ENCODE measurements around the gene C2CD5.
"Not testable (repeated sequence)": the region's sequence is repeated elsewhere in the genome, so short reads cannot be mapped to it uniquely, and the experiment has no call there.

C2CD5 gene

GRCh38 chr12:22536346-22536945 is 7.9 kb downstream of the C2CD5 start:
- no peak for DNase-seq

- DNase-seq: no peak
Observed at GRCh38 chr12:22535478-22535877, 8.9 kb downstream of the C2CD5 start.

GRCh38 chr12:22535038-22535437 is 9.3 kb downstream of the C2CD5 start:
- DNase-seq: no peak

GRCh38 chr12:22533155-22533554 is 11.2 kb downstream of the C2CD5 start:
- DNase-seq: no peak

- no peak for DNase-seq
Observed at GRCh38 chr12:22532317-22532716, 12.0 kb downstream of the C2CD5 start.

GRCh38 chr12:22531205-22531604 is 13.1 kb downstream of the C2CD5 start:
- no peak for DNase-seq

GRCh38 chr12:22529281-22530060 is 14.9 kb downstream of the C2CD5 start:
- DNase-seq: no peak

- DNase-seq: no peak
Observed at GRCh38 chr12:22527999-22528398, 16.3 kb downstream of the C2CD5 start.

GRCh38 chr12:22526836-22527235 is 17.5 kb downstream of the C2CD5 start:
- DNase-seq: no peak

GRCh38 chr12:22525426-22525825 is 18.9 kb downstream of the C2CD5 start:
- DNase-seq: no peak

- no peak for DNase-seq
Observed at GRCh38 chr12:22518998-22519397, 25.3 kb downstream of the C2CD5 start.

- no peak for DNase-seq
Observed at GRCh38 chr12:22518060-22518719, 26.2 kb downstream of the C2CD5 start.

- no peak for DNase-seq
Observed at GRCh38 chr12:22514875-22515274, 29.5 kb downstream of the C2CD5 start.

- DNase-seq: no peak
Observed at GRCh38 chr12:22505826-22506225, 38.5 kb downstream of the C2CD5 start.

- DNase-seq: no peak
Observed at GRCh38 chr12:22500100-22500499, 44.2 kb downstream of the C2CD5 start.

- no peak for DNase-seq
Observed at GRCh38 chr12:22499445-22499844, 44.9 kb downstream of the C2CD5 start.

GRCh38 chr12:22494319-22494718 is 50.0 kb downstream of the C2CD5 start:
- DNase-seq: no peak

GRCh38 chr12:22491034-22491433 is 53.3 kb downstream of the C2CD5 start:
- DNase-seq: no peak

GRCh38 chr12:22488478-22488877 is 55.9 kb downstream of the C2CD5 start:
- no peak for DNase-seq

- not testable (repeated sequence) for DNase-seq
Observed at GRCh38 chr12:22487683-22488082, 56.7 kb downstream of the C2CD5 start.

GRCh38 chr12:22481547-22482104 is 62.7 kb downstream of the C2CD5 start:
- no peak for DNase-seq

GRCh38 chr12:22480814-22481213 is 63.5 kb downstream of the C2CD5 start:
- DNase-seq: not testable (repeated sequence)

GRCh38 chr12:22480016-22480415 is 64.3 kb downstream of the C2CD5 start:
- DNase-seq: no peak

- no peak for DNase-seq
Observed at GRCh38 chr12:22477894-22478287, 66.5 kb downstream of the C2CD5 start.
